SU-DHL-6 (cell line): ENCODE measurements around the gene MTERF4.

Experiments
- H2AFZ ChIP-seq: fragments of 200-600 bp; sonication (generic); 2 replicates; pipeline ENCODE4 v1.6.1; 2014; ENCODE audit warnings: low read depth, mild to moderate bottlenecking, moderate library complexity, mixed read lengths, antibody characterized with exemption, low read length; ENCODE audit not compliant: severe bottlenecking
- H3F3A ChIP-seq: fragments of 200-600 bp; shearing (Covaris generic); 2 replicates; pipeline ENCODE4 v1.6.0; 2016; ENCODE audit warnings: antibody characterized with exemption, mild to moderate bottlenecking; ENCODE audit not compliant: insufficient read depth
- H3K27ac ChIP-seq: fragments of 200-600 bp; sonication (generic); 2 replicates; pipeline ENCODE4 v1.5.1; 2016; ENCODE audit warnings: low read depth, mild to moderate bottlenecking, low read length, moderate library complexity, mixed read lengths
- H3K27me3 ChIP-seq: fragments of 200-600 bp; sonication (generic), shearing (Covaris generic); 2 replicates; pipeline ENCODE4 v1.6.0; 2014; ENCODE audit warnings: mild to moderate bottlenecking, low read length
- H3K36me3 ChIP-seq: fragments of 200-600 bp; sonication (generic); 2 replicates; pipeline ENCODE4 v1.6.1; 2014; ENCODE audit warnings: mild to moderate bottlenecking, low read length, mixed read lengths
- H3K4me2 ChIP-seq: fragments of 300-600, 200-600 bp; shearing (Covaris generic), sonication (generic); 2 replicates; pipeline ENCODE4 v1.6.0; 2014; ENCODE audit warnings: low read length, low read depth, mild to moderate bottlenecking; ENCODE audit not compliant: poor library complexity, severe bottlenecking
- H3K4me3 ChIP-seq: fragments of 200-600 bp; sonication (generic); 2 replicates; pipeline ENCODE4 v1.5.1; 2014; ENCODE audit warnings: antibody characterized with exemption, low read length, mild to moderate bottlenecking, mixed read lengths; ENCODE audit not compliant: insufficient read depth, poor library complexity, severe bottlenecking
- H3K79me2 ChIP-seq: fragments of 200-600 bp; sonication (generic); 2 replicates; pipeline ENCODE4 v1.6.1; 2014; ENCODE audit warnings: mild to moderate bottlenecking, low read length, moderate library complexity; ENCODE audit not compliant: insufficient read depth
- H3K9ac ChIP-seq: fragments of 200-600 bp; sonication (generic); 2 replicates; pipeline ENCODE4 v1.7.0; 2014; ENCODE audit warnings: mild to moderate bottlenecking, low read length
- H3K9me2 ChIP-seq: fragments of 200-600 bp; sonication (generic); replicated peaks from 2 replicates; pipeline ENCODE4 v1.6.1; 2014; ENCODE audit warnings: low read length; ENCODE audit not compliant: insufficient read depth
- H3K9me3 ChIP-seq: fragments of 200-600 bp; sonication (generic); 2 replicates; pipeline ENCODE4 v1.6.1; 2014; ENCODE audit warnings: low read length, mixed read lengths; ENCODE audit not compliant: insufficient read depth
- H4K20me1 ChIP-seq: fragments of 200-600 bp; sonication (generic); 2 replicates; pipeline ENCODE4 v1.6.1; 2014; ENCODE audit warnings: low read depth, mild to moderate bottlenecking, antibody characterized with exemption, low read length, moderate library complexity, mixed read lengths
- CTCF ChIP-seq: fragments of 200-600 bp; sonication (generic); IDR thresholded peaks from one replicate; pipeline ENCODE4 v1.5.1; 2017; ENCODE audit warnings: antibody characterized with exemption, mild to moderate bottlenecking, low read length, moderate library complexity; ENCODE audit not compliant: insufficient read depth, poor library complexity, severe bottlenecking
- EZH2phosphoT487 ChIP-seq: fragments of 200-600 bp; sonication (generic), shearing (Covaris generic); conservative IDR thresholded peaks from 2 replicates; pipeline ENCODE4 v1.6.1; 2018; ENCODE audit warnings: mild to moderate bottlenecking, antibody characterized with exemption, low read length, moderate library complexity, mixed read lengths

The MTERF4 gene

GRCh38 chr2:241136661-241137260 is 34.7 kb upstream of the MTERF4 start:
- Histone ChIP-seq H3K9ac (no peak overlapping the region), H2AFZ (no peak overlapping the region), H3F3A (no peaks in the 10 kb centered on the region), H3K9me2 (no peaks in the 10 kb centered on the region), H3K27ac (no peak overlapping the region), H3K4me2 (no peak overlapping the region), H3K27me3 (no peaks in the 10 kb centered on the region), H3K9me3 (no peaks in the 10 kb centered on the region), H3K79me2 (no peaks in the 10 kb centered on the region), H3K4me3 (no peak overlapping the region), H3K36me3 (no peaks in the 10 kb centered on the region), H4K20me1 (no peaks in the 10 kb centered on the region)
- TF ChIP-seq CTCF, result no peak
- TF ChIP-seq EZH2phosphoT487, result no peak

DNA sequence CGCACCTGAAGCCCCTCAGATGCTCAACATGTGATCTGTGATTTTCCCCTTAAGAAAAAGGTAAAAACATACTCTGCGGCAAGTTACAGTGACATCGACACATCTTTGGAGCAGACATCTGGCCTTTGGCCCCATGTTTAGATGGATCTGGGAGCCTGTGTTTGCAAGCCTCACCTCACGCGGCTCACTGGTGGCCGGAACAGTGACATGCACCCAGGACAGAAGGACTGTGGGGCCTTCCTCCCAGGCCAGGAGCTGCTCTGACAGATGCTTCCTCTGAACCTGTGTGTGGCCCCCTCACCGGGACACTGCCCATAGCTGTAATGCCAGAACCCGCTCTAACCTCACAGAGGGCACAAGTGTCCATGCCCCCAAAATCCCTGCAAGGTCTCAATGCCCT is 34.1 kb upstream of the MTERF4 start:
- H3F3A ChIP-seq, result no peaks in the 10 kb centered on the region
- H3K9me2 ChIP-seq, result no peaks in the 10 kb centered on the region
- H3K27me3 ChIP-seq, result no peaks in the 10 kb centered on the region
- no peak overlapping the region for H3K27ac ChIP-seq
- H2AFZ ChIP-seq, result no peak overlapping the region
- no peaks in the 10 kb centered on the region for H3K36me3 ChIP-seq
- H3K79me2 ChIP-seq, result no peaks in the 10 kb centered on the region
- H3K9me3 ChIP-seq, result no peaks in the 10 kb centered on the region
- TF ChIP-seq CTCF, result no peak
- no peak for TF ChIP-seq EZH2phosphoT487
- H3K4me2 ChIP-seq, result no peak overlapping the region
- no peak overlapping the region for H3K4me3 ChIP-seq
- no peak overlapping the region for H3K9ac ChIP-seq
- no peaks in the 10 kb centered on the region for H4K20me1 ChIP-seq

- no peaks in the 10 kb centered on the region for H4K20me1 ChIP-seq
- H3K9me3 ChIP-seq, result no peaks in the 10 kb centered on the region
- H2AFZ ChIP-seq, result no peak overlapping the region
- no peak overlapping the region for H3K9ac ChIP-seq
- no peaks in the 10 kb centered on the region for H3F3A ChIP-seq
- TF ChIP-seq CTCF, result no peak
- TF ChIP-seq EZH2phosphoT487, result no peak
- H3K4me2 ChIP-seq, result no peak overlapping the region
- H3K36me3 ChIP-seq, result no peaks in the 10 kb centered on the region
- H3K4me3 ChIP-seq, result no peak overlapping the region
- no peak overlapping the region for H3K27ac ChIP-seq
- no peaks in the 10 kb centered on the region for H3K9me2 ChIP-seq
- no peaks in the 10 kb centered on the region for H3K79me2 ChIP-seq
- H3K27me3 ChIP-seq, result no peaks in the 10 kb centered on the region
Observed at GRCh38 chr2:241135737-241136136, 33.6 kb upstream of the MTERF4 start.
